ENCODE results near the gene ANLN. TPM values are rescaled to one million over a fixed set of nuclear protein-coding genes. Genes with fewer than 3 reads are reported as not detected.

The ANLN gene
- total and polyA plus RNA-seq, 8 donors, result 0.02 to 2.3 (median 0.43) TPM

GRCh38 chr7:36468370-36469101, 78.9 kb downstream of the ANLN start:
- Histone ChIP-seq H3K9me3 (no peaks in the 10 kb centered on the region), H3K4me3 (no peak overlapping the region), H3K27me3 (no peaks in the 10 kb centered on the region), H3K36me3 (no peaks in the 10 kb centered on the region), H3K4me1 (no peaks in the 10 kb centered on the region), H3K27ac (no peak overlapping the region)
- DNase-seq, result no peak
- ATAC-seq, result no peak
- 54 to 55% methylated on average over 2 of the region's 2 CpGs for WGBS, 2 donors
- intact Hi-C loops (cut with DNase I), result no loop called here
- FAIRE-seq, result no peak
- no peak for TF ChIP-seq CTCF (IDR thresholded peaks at IDR 0.05)

- H3K4me3 ChIP-seq, result no peak overlapping the region
- no peak for TF ChIP-seq CTCF (IDR thresholded peaks at IDR 0.05)
- no peaks in the 10 kb centered on the region for H3K4me1 ChIP-seq
- H3K9me3 ChIP-seq, result no peaks in the 10 kb centered on the region
- no peak for DNase-seq
- FAIRE-seq, result no peak
- no peaks in the 10 kb centered on the region for H3K36me3 ChIP-seq
- no peak for ATAC-seq
- H3K27ac ChIP-seq, result no peak overlapping the region
- intact Hi-C loops (cut with DNase I), result no loop called here
- H3K27me3 ChIP-seq, result no peaks in the 10 kb centered on the region
These were observed 79.6 kb downstream of the ANLN start for GRCh38 chr7:36469236-36469635.

- Histone ChIP-seq H3K4me1 (no peaks in the 10 kb centered on the region), H3K9me3 (no peaks in the 10 kb centered on the region), H3K4me3 (no peak overlapping the region), H3K36me3 (no peaks in the 10 kb centered on the region), H3K27ac (no peak overlapping the region), H3K27me3 (no peaks in the 10 kb centered on the region)
- ATAC-seq, result peak in 3 of 4 donors; percentile 16 to 59 (median 54)
- FAIRE-seq, result no peak
- DNase-seq, result no peak
- intact Hi-C loops (cut with DNase I), result loop anchor here in 1 of 3 donors (10.0 kb wide), 1 partner anchor 723 kb away; no protein-coding TSS in a partner anchor
- WGBS, 2 donors, result 30 to 39% methylated on average over 3 of the region's 3 CpGs
- no peak for TF ChIP-seq CTCF (IDR thresholded peaks at IDR 0.05)
These were observed 82.6 kb downstream of the ANLN start for GRCh38 chr7:36472141-36472729.

- peak; percentile 62 to 74 (median 72) for ATAC-seq
- Histone ChIP-seq H3K27ac (no peak overlapping the region), H3K9me3 (no peaks in the 10 kb centered on the region), H3K27me3 (no peaks in the 10 kb centered on the region), H3K36me3 (no peaks in the 10 kb centered on the region), H3K4me3 (no peak overlapping the region), H3K4me1 (no peaks in the 10 kb centered on the region)
- TF ChIP-seq CTCF (IDR thresholded peaks at IDR 0.05), result peak in 3 of 4 donors; percentile 27 to 41 (median 28)
- no peak for FAIRE-seq
- 73 to 79% methylated on average over 12 of the region's 12 CpGs for WGBS, 2 donors
- intact Hi-C loops (cut with DNase I), result loop anchor here in 1 of 3 donors (10.0 kb wide), 1 partner anchor 721 kb away; no protein-coding TSS in a partner anchor
- peak in 5 of 6 donors; percentile 30 to 70 (median 47) for DNase-seq
These were observed 84.0 kb downstream of the ANLN start for GRCh38 chr7:36473454-36474282.
